Stimulated activated CD8-positive, alpha-beta memory T cell treated with anti-CD3 and anti-CD28 coated beads, Interleukin-15, amount 100 ng/mL, for 24 hours (primary cell): ENCODE measurements around the gene MAG.
"Not testable (repeated sequence)": the region's sequence is repeated elsewhere in the genome, so short reads cannot be mapped to it uniquely, and the experiment has no call there.

Source experiments
- DNase-seq: peaks from one replicate; pipeline ENCODE4 v3.0.0-alpha.2; 2020; ENCODE audit warnings: low read depth

MAG gene

GRCh38 chr19:35346193-35347052 is 54.5 kb downstream of the MAG start:
- no peak for DNase-seq

GRCh38 chr19:35347171-35347929 is 55.4 kb downstream of the MAG start, which contains the start of gene FFAR1:
Gene FFAR1 (plus strand): TSS chr19:35347902. CDS start chr19:35351552, 3,650 bp downstream.
- DNase-seq, result no peak

- no peak for DNase-seq
Measured at GRCh38 chr19:35347930-35348298, 56.0 kb downstream of the MAG start.

- no peak for DNase-seq
Measured at GRCh38 chr19:35348911-35349611, 57.1 kb downstream of the MAG start.

DNA sequence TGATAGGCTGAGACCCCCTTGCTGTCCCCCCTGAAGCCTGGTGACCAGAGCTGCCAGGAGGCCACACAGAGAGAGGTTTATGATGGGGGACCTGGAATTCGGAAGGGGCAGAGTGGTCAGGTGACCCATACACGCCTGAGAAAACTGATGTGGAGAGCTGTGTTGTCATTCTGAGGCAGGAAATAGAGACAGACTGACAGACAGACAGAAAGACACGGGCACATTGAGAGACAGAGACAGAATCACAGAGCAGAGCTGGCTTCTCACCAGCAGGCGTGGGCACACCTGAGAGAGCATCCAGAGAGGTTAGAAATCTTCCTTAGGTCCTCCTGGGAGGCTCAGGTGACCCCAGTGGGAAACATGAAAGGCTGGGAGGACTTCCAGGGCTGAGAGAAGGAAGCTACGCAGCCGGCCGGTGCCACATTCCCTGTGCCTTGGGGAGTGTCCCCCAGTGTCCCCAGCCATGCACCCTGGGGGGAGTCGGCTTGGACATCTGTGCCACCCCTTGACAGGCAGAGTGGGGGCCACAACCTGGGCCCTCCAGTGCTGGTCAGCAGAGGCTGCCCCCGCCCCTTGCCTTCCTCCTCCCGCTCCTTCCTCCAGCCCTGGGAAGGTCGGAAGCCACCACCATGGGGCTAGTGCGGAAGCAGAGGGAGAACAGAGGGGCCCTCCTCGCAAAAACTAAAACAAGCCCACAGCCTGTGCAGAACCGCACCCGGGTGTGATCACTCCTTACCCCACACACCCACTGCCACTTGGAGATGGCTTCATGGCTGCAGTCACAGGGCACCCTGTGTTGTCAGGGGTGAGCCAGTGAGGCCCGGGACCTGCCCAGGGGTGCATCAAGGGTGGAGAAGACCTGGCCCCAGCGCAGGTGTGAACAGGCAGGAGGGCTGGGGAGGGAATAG is 57.9 kb downstream of the MAG start:
- no peak for DNase-seq

- DNase-seq, result no peak
Measured at GRCh38 chr19:35350591-35350990, 58.6 kb downstream of the MAG start.

DNA sequence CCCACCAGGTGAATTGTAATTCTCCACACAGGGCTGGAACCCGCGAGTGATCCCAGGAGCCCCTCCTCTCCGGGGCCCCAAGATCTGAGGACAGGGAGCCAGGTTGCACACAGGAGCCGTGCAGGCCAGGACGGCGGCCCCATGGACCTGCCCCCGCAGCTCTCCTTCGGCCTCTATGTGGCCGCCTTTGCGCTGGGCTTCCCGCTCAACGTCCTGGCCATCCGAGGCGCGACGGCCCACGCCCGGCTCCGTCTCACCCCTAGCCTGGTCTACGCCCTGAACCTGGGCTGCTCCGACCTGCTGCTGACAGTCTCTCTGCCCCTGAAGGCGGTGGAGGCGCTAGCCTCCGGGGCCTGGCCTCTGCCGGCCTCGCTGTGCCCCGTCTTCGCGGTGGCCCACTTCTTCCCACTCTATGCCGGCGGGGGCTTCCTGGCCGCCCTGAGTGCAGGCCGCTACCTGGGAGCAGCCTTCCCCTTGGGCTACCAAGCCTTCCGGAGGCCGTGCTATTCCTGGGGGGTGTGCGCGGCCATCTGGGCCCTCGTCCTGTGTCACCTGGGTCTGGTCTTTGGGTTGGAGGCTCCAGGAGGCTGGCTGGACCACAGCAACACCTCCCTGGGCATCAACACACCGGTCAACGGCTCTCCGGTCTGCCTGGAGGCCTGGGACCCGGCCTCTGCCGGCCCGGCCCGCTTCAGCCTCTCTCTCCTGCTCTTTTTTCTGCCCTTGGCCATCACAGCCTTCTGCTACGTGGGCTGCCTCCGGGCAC is 59.6 kb downstream of the MAG start:
- no peak for DNase-seq

DNA sequence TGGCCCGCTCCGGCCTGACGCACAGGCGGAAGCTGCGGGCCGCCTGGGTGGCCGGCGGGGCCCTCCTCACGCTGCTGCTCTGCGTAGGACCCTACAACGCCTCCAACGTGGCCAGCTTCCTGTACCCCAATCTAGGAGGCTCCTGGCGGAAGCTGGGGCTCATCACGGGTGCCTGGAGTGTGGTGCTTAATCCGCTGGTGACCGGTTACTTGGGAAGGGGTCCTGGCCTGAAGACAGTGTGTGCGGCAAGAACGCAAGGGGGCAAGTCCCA is 60.2 kb downstream of the MAG start:
- no peak for DNase-seq

DNA sequence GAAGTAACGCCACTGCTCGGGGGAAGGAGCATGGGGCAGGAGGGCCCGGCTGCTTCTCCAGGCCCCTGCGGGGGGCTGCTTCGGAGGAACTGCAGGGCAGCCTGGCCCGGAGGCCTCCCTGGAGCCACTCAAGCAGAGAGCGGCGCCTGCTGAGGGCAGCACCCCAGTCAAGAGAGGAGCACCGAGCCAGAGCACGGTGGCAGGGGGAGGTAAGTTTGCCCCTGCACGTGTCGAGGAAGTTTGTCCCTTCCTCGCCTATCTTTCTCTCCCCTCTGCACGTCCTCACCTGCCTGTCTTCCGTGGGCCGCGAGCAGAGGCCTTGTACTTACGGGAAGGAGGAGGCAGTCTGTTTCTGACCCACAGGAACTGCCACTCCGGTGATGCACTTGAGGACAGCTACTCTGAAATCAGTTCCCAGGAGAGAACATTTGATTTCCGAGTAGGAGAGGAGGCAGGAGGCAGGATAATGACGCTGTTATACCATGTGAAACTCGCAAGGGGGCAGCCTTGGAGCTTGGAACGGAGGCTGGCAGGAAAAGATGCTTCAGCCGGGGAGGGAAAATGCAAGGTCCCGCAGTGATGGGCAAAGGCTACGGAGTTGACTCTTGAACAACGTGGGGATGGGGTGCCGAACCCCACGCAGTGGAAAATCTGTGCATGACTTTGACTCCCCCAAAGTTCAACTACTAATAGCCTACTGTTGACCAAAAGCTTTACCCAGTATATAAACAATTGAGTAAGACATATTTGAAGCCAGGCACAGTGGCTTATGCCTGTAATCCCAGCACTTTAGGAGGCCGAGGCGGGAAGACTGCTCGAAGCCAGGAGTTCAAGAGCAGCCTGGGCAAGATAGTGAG is 60.7 kb downstream of the MAG start:
- peak; percentile 37 for DNase-seq

- DNase-seq, result no peak
Measured at GRCh38 chr19:35353635-35354034, 61.7 kb downstream of the MAG start.

GRCh38 chr19:35354898-35355297 is 62.9 kb downstream of the MAG start:
- DNase-seq, result no peak

- no peak for DNase-seq
Measured at GRCh38 chr19:35355791-35356460, 64.0 kb downstream of the MAG start.

DNA sequence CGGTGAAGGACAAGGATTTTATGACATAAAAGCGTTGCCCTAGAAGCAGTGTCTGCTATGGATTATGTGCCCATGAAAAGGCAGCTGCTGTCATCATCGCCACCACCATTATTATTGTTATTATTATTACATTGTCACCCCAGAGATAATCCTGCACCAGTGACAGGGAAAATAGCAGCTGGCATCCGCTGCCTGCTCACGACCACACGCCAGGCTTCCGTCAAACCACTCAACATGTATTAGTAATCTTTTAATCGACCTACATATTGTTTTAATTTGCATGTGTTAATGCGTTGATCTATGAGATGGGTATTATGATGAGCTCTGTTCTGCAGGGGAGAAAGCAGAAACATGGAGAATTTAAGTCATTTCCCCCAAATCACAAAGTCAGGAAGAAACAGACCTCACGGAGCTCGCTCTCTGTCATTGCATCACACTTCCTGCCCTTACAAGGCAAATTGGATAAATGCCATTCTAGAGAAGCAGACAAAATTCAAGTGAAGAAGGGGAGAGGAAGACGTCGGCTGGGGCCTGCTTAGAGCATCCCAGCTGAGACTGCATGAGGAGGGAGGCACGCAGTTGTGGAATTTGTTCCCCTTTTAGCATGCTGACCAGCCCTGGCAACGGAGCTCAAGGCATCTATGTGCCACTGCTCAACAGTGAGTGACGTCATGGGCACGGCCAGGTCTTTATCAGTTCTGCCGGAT is 66.1 kb downstream of the MAG start, which contains the start of gene FFAR3:
TSS of gene FFAR3 (plus strand) at position 594 of the 707 bp plus-strand sequence. CDS start 431 bp downstream, outside the sequence.
- DNase-seq, result no peak

GRCh38 chr19:35358834-35359233 is 66.9 kb downstream of the MAG start:
- DNase-seq, result not testable (repeated sequence)

- DNase-seq, result not testable (repeated sequence)
Measured at GRCh38 chr19:35359395-35359794, 67.4 kb downstream of the MAG start.

DNA sequence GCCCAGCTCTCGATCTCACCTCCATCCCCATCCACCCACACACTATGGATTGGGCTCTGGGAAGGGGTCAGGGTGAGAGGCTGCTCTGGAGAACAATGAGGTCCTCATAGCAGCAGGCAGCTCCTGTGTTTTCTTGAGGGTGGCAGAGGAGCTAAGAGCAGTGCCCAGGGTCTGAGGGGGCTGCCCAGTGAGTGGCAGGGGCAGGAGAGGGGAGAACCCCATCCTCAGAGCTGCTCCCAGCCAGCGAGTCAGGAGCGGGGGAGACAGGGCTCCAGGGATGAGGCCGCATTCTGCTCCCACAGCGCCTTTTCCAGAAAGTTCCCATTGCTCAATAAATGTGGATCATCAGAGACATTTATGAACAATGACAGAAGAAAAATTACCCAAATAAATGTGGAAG is 68.1 kb downstream of the MAG start:
- not testable (repeated sequence) for DNase-seq

DNA sequence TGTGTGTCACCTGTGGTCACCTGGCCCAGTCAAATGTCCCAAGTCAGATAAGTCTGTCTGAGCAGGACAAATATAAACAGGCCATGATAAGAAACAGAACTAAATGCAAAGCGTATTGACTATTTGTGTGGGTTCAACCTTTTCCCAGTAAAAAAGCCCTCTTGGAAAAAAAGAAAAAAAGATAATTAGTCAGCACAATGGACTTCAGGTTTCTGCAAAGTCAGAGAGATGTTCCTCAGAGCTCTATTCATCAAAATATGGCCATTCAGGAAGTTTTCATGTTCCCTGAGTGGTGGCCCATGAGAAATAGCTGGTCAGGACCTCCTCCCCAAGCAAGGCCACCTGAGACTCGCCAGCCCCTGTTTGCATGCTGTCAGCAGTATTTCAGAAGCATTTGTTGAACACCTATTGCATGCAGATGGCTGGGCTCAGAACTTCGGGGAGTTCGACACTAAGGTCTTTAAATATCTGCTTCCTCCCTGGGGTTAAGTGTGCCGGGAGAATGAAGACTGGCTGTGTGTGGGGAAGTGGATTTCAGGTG is 69.0 kb downstream of the MAG start:
- DNase-seq, result no peak

GRCh38 chr19:35362261-35363000 is 70.5 kb downstream of the MAG start:
- DNase-seq, result no peak
